ENCODE data around the gene RNF126. TPM values are rescaled to one million over a fixed set of nuclear protein-coding genes. Genes with fewer than 3 reads are reported as not detected.

The RNF126 gene
- total RNA-seq, 6 experiments from 2014 or later = 35.8 to 39.2 (median 38.2) TPM

- H3K9me3 Mint-ChIP-seq = no peaks in the 10 kb centered on the region
- peak overlapping the region; percentile 96 for H3K27ac Mint-ChIP-seq
- DNase-seq = peak; percentile 69
- TF ChIP-seq CTCF (IDR thresholded peaks at IDR 0.05) = no peak
- peaks cover 18% of the 10 kb centered on the region for H3K4me1 Mint-ChIP-seq (ENCODE audit: low read depth)
- H3K36me3 Mint-ChIP-seq (ENCODE audit: low read depth) = peaks cover 8% of the 10 kb centered on the region
- H3K4me3 Mint-ChIP-seq = peak overlapping the region; percentile 65
- peaks cover 5% of the 10 kb centered on the region for H3K27me3 Mint-ChIP-seq (ENCODE audit: insufficient read depth)
Observed at GRCh38 chr19:610801-611480, 52.1 kb downstream of the RNF126 start.

- no peak for DNase-seq
- Mint-ChIP-seq H3K27me3 (ENCODE audit: insufficient read depth) (peaks cover 5% of the 10 kb centered on the region), H3K9me3 (no peaks in the 10 kb centered on the region), H3K4me1 (ENCODE audit: low read depth) (peaks cover 18% of the 10 kb centered on the region), H3K27ac (peak overlapping the region; percentile 96), H3K4me3 (no peak overlapping the region; the same call in 1 of the 2 replicates), H3K36me3 (ENCODE audit: low read depth) (peaks cover 8% of the 10 kb centered on the region)
- TF ChIP-seq CTCF (IDR thresholded peaks at IDR 0.05) = no peak
Observed at GRCh38 chr19:610071-610800, 52.8 kb downstream of the RNF126 start.

- Mint-ChIP-seq H3K4me1 (ENCODE audit: low read depth) (peaks cover 18% of the 10 kb centered on the region), H3K9me3 (no peaks in the 10 kb centered on the region), H3K27me3 (ENCODE audit: insufficient read depth) (peaks cover 5% of the 10 kb centered on the region), H3K27ac (no peak overlapping the region), H3K4me3 (no peak overlapping the region), H3K36me3 (ENCODE audit: low read depth) (no peaks in the 10 kb centered on the region)
- TF ChIP-seq CTCF (IDR thresholded peaks at IDR 0.05) = no peak
- DNase-seq = no peak
Observed at GRCh38 chr19:609004-609346, 54.0 kb downstream of the RNF126 start.

- no peaks in the 10 kb centered on the region for H3K36me3 Mint-ChIP-seq (ENCODE audit: low read depth)
- no peak overlapping the region for H3K27ac Mint-ChIP-seq
- no peak for DNase-seq
- H3K4me1 Mint-ChIP-seq (ENCODE audit: low read depth) = peaks cover 18% of the 10 kb centered on the region
- no peak for TF ChIP-seq CTCF (IDR thresholded peaks at IDR 0.05)
- peaks cover 5% of the 10 kb centered on the region for H3K27me3 Mint-ChIP-seq (ENCODE audit: insufficient read depth)
- H3K9me3 Mint-ChIP-seq = no peaks in the 10 kb centered on the region
- no peak overlapping the region for H3K4me3 Mint-ChIP-seq
Observed at GRCh38 chr19:608155-609003, 54.6 kb downstream of the RNF126 start.

- Mint-ChIP-seq H3K36me3 (ENCODE audit: low read depth) (0 out of 2 replicates have a peak, but pooled peaks cover 2% of the 10 kb centered on the region), H3K4me1 (ENCODE audit: low read depth) (peaks cover 18% of the 10 kb centered on the region), H3K27ac (no peak overlapping the region), H3K4me3 (no peak overlapping the region), H3K9me3 (0 out of 2 replicates have a peak, but pooled peaks cover 2% of the 10 kb centered on the region), H3K27me3 (ENCODE audit: insufficient read depth) (peaks cover 2% of the 10 kb centered on the region; the same call in 1 of the 2 replicates)
- no peak for TF ChIP-seq CTCF (IDR thresholded peaks at IDR 0.05)
- no peak for DNase-seq
Observed at GRCh38 chr19:607301-608154, 55.5 kb downstream of the RNF126 start.

All from HFFc6 (cell line).